HTERT RPE-1 (cell line): ENCODE measurements around the gene CAMLG.

Experiments
- in situ Hi-C: fragments of 300-500 bp; cut with MboI; formaldehyde crosslinking; loops from 4 replicates; pipeline ENCODE4 v1.14.3; 2020; ENCODE audit warnings: low sequenced_read_pairs

Gene CAMLG

DNA sequence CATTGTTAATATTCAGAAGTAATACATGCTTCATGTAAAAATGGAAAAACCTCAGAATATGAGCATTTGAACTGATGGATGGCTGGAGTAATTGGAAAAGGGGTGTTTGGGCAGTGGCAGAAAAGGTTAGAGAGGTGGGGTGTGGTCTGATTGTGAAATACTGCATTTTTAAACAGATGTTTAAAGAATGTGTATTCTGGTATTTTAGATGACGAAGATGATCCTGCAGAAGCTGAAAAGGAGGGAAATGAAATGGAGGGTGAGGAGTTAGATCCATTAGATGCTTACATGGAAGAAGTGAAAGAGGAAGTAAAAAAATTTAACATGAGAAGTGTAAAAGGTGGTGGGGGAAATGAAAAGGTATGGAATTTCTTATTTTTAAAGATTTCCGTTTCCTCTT, 39.0 kb downstream of the CAMLG start:
- in situ Hi-C loops: no loop called here

DNA sequence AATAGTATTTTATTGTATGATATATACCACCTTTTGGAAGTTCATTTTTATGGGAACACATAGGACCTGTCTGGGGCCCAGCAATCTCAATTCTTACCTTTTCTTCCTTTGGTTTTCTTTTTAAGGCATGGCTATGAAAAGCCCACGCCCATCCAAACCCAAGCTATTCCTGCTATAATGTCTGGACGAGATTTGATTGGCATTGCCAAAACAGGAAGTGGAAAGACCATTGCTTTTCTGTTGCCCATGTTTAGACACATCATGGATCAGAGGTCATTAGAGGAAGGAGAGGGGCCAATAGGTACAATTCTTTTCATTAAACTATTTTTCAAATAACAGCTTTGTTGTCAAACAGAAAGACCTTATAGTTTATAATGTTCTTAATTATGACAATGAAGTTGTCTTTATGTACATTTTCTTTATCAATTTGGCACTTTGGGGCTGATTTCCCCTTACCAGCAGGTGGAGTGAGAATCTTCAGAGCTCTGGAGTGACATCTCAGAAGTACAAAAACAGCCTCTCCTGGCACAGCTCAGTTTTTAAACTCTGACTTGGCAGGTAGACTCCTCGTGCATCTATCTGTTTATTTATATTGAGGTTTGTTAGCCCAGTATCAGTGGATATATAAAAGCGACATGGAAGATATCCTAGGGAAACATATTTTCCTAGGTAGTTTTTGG, 46.0 kb downstream of the CAMLG start:
- in situ Hi-C loops: no loop called here

DNA sequence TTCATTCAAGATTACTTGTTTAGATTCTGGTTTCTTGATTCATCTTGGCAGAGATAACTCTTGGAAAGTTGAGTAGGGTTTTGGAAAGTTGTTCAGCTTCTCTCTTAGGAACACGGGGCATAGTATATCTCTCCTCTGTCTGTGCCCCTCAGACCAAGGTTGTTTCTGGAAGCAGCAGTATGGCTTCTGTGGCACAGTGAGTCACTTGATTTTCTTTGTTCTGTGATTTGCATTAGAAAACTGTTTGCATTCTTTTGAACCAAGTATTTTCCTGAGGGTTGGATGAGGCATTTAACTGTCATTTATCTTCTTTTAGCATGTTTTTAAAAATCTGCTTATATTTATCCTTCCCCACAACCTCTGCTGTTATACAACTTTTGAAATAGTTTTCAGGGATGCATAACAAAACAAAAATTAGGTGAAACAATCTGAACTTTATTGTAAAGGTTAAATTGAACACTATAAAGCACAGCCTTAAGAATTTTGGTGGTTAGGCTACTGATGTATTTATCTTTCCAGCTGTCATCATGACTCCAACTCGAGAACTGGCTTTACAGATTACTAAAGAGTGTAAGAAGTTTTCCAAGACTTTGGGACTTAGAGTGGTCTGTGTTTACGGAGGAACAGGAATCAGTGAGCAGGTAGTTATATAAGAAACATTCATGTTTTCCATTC, 46.7 kb downstream of the CAMLG start:
- in situ Hi-C loops: no loop called here

DNA sequence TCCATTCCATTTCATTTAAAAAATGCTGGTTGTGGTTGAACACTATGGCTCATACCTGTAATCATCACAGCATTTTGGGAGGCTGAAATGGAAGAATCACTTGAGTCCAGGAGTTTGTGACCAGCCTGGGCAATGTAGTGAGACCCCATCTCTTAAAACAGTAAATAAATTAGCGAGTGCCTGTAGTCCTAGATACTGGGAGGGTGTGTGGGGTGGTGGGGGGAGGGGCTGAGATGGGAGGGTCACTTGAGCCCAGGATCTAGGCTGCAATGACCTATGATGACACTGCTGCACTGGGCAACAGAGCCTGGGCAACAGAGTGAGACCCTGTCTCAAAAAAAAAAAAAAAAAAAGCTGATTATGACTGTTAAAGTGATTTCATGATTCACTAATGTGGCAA, 49.3 kb downstream of the CAMLG start:
- in situ Hi-C loops: no loop called here

DNA sequence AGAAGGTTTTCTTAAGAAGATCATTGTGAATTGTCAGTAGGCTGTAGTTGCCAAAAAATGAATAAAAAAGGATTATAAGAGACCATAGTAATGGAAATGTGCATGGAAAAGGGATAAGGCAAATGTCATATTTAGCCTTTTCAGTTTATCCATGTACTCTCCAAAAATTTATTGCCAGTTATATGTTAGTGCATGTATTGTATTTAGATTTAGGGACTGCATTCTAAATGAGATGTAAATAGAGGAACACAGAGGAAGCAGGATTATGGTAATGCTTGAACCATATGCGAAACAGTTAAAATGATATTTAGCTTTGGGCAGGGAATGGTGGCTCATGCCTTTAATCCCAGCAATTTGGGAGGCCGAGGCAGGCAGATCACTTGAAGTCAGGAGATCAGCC, 53.2 kb downstream of the CAMLG start:
- in situ Hi-C loops: no loop called here

DNA sequence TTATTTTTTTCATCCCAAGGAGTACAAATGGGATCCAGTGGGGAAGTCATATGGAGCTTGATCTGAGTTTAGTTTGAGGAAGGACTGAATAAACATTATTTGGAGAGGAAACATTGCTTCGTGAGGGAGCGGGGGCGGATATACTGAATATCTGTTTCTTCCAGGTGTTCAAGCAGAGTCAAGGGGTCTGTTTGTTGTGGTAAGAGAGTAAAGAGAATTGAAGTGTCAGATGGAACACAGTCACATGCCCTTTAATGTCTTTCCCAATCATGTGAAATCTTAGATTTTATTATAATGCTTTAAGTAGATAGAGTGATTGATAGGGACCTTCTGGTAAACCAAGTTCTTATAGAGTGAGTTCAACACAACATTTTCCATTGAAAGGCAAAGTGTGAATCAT, 53.9 kb downstream of the CAMLG start:
- in situ Hi-C loops: no loop called here

DNA sequence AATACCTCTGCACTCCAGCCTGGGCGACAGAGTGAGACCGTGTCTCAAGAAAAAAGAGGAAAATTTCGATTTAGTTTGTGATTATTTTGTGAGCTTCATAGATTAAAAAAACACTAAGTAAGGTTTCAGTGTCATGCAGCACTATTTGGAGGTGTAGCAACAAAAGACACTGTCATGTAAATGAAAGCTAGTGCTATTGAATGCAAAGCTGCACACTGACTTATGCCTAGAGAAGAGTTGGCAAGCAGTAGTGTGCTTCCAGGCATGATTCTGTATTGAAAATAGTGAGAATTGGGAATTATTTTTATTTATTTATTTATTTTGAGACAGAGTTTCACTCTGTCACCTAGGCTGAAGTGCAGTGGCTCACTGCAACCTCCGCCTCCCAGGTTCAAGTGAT, 54.8 kb downstream of the CAMLG start:
- in situ Hi-C loops: no loop called here

DNA sequence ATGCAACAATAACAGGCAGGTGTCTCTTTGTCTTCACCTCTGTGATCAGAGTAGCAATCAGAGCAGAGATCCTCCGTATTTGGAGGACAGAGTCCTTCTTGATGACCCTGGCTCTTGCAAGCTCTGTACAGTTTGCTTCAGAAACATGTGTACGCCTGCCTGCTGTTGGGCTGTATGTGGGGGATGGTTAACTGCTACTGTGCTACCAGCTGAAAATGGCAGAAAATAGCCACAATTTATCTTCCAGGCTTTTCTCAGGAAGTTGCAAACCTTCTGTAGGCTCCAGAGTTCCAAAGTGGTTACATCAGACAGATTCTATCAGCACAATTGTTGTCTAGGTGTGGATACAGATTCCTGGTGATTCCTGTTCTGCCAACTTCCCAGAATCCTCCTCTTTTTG, 55.7 kb downstream of the CAMLG start:
- in situ Hi-C loops: no loop called here

DNA sequence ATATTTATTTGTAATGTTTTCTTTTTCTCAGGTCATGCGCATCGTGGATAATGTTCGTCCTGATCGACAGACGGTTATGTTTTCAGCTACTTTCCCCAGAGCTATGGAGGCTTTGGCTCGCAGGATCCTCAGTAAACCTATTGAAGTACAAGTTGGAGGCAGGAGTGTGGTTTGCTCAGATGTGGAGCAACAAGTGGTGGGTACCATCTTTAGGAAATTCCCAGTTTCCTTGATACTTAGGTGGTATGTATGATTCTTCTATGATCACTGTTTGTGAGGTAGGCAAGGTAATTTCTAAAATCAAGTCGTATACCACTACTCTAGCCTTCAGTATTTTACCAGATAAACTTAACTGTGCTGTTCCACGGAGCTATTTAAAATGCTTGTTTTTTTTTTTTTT, 56.5 kb downstream of the CAMLG start:
- in situ Hi-C loops: no loop called here

DNA sequence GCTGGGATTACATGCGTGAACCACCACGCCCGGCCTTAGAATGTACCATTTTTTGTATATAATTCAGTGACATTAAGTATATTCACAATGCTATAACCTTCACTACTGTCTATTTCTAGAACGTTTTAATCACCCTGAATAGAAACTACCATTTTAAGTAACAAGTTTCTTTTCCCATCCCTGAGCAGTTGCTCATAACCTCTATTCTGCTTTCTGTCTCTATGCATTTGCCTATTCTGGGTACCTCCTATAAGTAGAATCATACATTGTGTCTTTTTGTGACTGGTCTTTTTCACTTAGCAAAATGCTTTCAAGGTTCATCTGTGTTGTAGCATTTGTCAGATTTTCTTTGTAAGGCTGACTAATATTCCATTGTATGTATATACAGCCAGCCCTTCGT, 60.1 kb downstream of the CAMLG start:
- in situ Hi-C loops: no loop called here
